Brain pericyte (primary cell): ENCODE results near the gene SELENOH.

ENCODE experiments used
- DNase-seq: peaks from one replicate; pipeline ENCODE4 v3.0.0-alpha.2; 2012; ENCODE audit warnings: low read depth, low spot score

Gene SELENOH

GRCh38 chr11:57781529-57781943 is 40.2 kb downstream of the SELENOH start:
- no peak for DNase-seq

GRCh38 chr11:57785072-57785471 is 43.8 kb downstream of the SELENOH start:
- no peak for DNase-seq

DNA sequence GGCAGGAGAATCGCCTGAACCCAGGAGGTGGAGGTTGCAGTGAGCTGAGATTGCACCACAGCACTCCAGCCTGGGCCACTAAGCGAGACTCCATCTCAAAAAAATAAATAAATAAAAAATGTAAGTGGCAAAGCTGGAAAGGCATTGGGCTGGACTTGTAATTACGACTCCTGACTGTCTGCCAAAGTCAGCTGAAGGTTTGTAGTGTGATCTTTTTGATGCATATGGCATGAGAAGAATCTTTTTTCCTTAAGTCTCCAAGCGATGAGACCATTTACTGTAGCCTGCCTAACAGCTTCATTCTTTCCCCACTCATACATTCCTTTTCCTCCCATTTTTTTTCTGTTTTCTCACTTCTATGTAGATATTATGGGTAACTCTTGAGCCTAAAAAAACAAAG is 45.1 kb downstream of the SELENOH start:
- DNase-seq = no peak

GRCh38 chr11:57787006-57787604 is 45.8 kb downstream of the SELENOH start:
- DNase-seq = no peak

DNA sequence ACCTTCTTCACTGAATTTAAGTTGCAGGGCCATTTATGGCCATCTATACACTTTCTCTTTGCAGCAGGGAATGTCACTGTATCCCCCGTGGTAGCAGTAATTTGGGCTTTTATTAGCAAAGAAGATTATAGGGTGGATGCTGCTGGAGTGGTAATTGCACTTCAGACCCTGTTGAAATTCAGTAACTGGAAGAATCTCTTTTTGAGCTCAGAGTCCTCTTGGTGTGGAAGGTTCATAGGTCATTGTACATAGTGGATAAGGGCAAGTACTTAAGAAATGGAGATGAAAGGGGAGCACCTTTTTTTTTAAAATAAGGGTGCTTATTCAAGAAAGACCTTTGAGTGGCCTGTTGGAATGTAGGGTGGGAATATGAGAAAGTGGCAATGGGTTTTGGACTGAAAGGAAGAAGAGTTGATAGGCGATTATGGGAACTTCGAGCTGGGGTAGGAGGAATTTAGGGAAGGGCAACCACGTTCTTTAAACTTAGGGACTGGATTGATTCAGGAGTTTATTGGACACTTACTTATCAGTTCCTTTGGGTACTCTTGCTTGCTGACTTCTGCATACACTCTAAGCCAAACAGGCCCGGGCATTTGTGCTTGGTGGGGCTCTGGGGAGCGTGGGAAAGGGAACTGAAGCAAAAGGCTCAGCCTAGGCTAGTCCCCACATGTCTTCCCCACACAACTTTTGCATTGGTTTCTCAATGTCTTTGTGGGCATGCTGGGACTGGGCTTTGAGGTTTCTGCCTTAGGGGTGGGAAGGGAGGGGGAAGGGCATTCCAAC is 46.8 kb downstream of the SELENOH start:
- DNase-seq = no peak

GRCh38 chr11:57788703-57789088 is 47.4 kb downstream of the SELENOH start:
- no peak for DNase-seq

- DNase-seq = no peak
These were observed 50.2 kb downstream of the SELENOH start for GRCh38 chr11:57791321-57792059.

GRCh38 chr11:57792060-57792541 is 50.8 kb downstream of the SELENOH start:
- DNase-seq = no peak

- DNase-seq = no peak
These were observed 51.6 kb downstream of the SELENOH start for GRCh38 chr11:57792870-57793269.
